Sigmoid colon (tissue), 4 donors: ENCODE results near the gene ETV6.

Experiments
- EP300 ChIP-seq, 4 donors: sonication (generic); formaldehyde crosslinking; IDR thresholded peaks; one replicate each; pipeline ENCODE4 v1.6.1; 2017; ENCODE audit warnings: antibody characterized with exemption in 4 of 4
- POLR2A ChIP-seq, 2 donors: fragments of 450-650 bp; IDR thresholded peaks; one replicate each; pipeline ENCODE4 v1.6.1; 2016; ENCODE audit warnings: antibody characterized with exemption in 2 of 2, mild to moderate bottlenecking in 2 of 2, moderate library complexity in 2 of 2
- POLR2AphosphoS5 ChIP-seq, 4 donors: sonication (generic); formaldehyde crosslinking; IDR thresholded peaks; one replicate each; pipeline ENCODE4 v1.6.1; 2017; ENCODE audit warnings: antibody characterized with exemption in 4 of 4
- TF ChIP-seq, protein P1 (sequence below), 4 experiments: fragments of 450-650 bp in 3 of 4; fragments of 200-600 bp in 1 of 4; IDR thresholded peaks; one replicate each; pipeline ENCODE4 v1.5.1; 2016 to 2019; ENCODE audit warnings: antibody characterized with exemption in 4 of 4, mild to moderate bottlenecking in 3 of 4, moderate library complexity in 2 of 4

DNA sequence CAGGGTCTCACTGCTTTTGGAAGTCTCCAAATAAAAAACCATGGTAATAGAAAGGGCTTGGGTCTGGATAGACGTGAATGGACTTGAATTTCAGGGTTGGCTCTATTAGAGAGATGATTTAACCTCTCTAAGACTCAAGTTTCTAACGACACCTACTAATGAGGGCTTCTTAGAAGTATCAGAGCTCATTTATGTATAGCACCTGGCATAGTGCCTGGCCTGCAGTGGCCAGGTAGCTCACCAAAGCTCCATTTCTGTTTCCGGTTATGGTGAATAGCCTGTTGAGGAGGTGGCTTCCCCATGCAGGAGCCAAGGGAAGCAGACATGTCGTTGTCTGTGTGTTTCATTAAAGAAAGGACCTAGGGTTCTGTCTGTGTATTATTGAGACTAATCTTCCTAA, 108.6 kb downstream of the ETV6 start:
- TF ChIP-seq, protein P1, sequence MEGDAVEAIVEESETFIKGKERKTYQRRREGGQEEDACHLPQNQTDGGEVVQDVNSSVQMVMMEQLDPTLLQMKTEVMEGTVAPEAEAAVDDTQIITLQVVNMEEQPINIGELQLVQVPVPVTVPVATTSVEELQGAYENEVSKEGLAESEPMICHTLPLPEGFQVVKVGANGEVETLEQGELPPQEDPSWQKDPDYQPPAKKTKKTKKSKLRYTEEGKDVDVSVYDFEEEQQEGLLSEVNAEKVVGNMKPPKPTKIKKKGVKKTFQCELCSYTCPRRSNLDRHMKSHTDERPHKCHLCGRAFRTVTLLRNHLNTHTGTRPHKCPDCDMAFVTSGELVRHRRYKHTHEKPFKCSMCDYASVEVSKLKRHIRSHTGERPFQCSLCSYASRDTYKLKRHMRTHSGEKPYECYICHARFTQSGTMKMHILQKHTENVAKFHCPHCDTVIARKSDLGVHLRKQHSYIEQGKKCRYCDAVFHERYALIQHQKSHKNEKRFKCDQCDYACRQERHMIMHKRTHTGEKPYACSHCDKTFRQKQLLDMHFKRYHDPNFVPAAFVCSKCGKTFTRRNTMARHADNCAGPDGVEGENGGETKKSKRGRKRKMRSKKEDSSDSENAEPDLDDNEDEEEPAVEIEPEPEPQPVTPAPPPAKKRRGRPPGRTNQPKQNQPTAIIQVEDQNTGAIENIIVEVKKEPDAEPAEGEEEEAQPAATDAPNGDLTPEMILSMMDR (IDR thresholded peaks at IDR 0.05) = no peak
- TF ChIP-seq POLR2AphosphoS5 (IDR thresholded peaks at IDR 0.05) (no peak), POLR2A (IDR thresholded peaks at IDR 0.05) (no peak), EP300 (IDR thresholded peaks at IDR 0.05) (no peak)
